ENCODE measurements around the gene MIEF1.

MIEF1 gene

GRCh38 chr22:39470451-39471291 is 31.4 kb upstream of the MIEF1 start:
- in situ Hi-C loops (cut with HindIII; ENCODE audit: low sequenced_read_pairs) = no loop called here
- DNase-seq (ENCODE audit: low read depth) = no peak
- H3K4me3 ChIP-seq (ENCODE audit: low read depth, low read length) = no peak overlapping the region
- TF ChIP-seq, protein P1, sequence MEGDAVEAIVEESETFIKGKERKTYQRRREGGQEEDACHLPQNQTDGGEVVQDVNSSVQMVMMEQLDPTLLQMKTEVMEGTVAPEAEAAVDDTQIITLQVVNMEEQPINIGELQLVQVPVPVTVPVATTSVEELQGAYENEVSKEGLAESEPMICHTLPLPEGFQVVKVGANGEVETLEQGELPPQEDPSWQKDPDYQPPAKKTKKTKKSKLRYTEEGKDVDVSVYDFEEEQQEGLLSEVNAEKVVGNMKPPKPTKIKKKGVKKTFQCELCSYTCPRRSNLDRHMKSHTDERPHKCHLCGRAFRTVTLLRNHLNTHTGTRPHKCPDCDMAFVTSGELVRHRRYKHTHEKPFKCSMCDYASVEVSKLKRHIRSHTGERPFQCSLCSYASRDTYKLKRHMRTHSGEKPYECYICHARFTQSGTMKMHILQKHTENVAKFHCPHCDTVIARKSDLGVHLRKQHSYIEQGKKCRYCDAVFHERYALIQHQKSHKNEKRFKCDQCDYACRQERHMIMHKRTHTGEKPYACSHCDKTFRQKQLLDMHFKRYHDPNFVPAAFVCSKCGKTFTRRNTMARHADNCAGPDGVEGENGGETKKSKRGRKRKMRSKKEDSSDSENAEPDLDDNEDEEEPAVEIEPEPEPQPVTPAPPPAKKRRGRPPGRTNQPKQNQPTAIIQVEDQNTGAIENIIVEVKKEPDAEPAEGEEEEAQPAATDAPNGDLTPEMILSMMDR (IDR thresholded peaks at IDR 0.05; ENCODE audit: low read depth, low read length, missing control alignments) = no peak

GRCh38 chr22:39471381-39472141 is 30.5 kb upstream of the MIEF1 start:
- no peak for DNase-seq (ENCODE audit: low read depth)
- in situ Hi-C loops (cut with HindIII; ENCODE audit: low sequenced_read_pairs) = no loop called here
- TF ChIP-seq, protein P1 (IDR thresholded peaks at IDR 0.05; ENCODE audit: low read depth, low read length, missing control alignments) = no peak
- no peak overlapping the region for H3K4me3 ChIP-seq (ENCODE audit: low read depth, low read length)

DNA sequence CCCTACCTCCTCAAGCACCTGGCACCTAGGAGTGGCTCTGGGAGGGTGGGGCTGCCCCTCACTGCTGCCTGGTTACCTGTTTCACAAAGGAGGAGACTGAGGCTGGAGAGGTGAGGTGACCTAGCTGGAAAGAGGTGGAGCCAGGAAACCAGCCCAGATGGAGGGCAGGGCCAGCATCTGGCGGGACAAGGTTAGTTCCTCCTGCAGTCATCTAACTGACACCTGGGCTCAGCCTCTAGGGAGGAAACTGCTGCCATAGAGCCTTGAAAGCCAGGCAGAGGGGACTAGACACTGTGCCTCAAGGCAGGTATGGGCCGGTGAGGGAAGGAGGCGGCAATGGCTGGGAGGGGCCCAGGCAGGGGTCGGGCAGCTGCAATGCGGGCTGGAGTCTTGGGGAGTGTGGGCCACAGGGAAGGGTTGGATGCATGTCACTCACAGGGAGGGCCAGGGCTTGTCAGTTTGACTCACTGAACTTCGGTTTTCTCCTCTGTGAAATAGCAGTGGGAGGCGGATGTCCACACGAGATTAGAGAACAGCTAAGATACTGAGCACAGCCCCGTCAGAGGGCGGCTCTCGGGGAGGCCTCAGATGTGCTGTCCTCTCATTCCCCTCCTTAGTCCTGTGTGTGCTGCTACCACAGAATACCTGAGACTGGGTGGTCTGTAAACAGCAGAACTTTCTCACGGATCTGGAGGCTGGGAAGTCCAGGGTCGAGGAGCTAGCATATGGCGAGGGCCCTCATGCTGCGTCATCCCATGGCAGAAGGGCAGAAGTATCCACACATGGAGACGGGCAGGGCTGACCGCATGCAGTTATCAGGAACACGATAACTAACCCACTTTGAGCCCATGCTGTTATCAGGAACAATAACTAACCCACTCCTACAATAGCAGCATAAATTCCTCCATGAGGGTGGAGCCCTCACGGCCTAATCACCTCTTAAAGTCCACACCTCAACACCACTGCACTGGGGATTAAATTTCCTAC is 29.2 kb upstream of the MIEF1 start:
- no peak overlapping the region for H3K4me3 ChIP-seq (ENCODE audit: low read depth, low read length)
- TF ChIP-seq, protein P1 (IDR thresholded peaks at IDR 0.05; ENCODE audit: low read depth, low read length, missing control alignments) = no peak
- DNase-seq (ENCODE audit: low read depth) = no peak
- in situ Hi-C loops (cut with HindIII; ENCODE audit: low sequenced_read_pairs) = no loop called here

- H3K4me3 ChIP-seq (ENCODE audit: low read depth, low read length) = no peak overlapping the region
- DNase-seq (ENCODE audit: low read depth) = no peak
- TF ChIP-seq, protein P1 (IDR thresholded peaks at IDR 0.05; ENCODE audit: low read depth, low read length, missing control alignments) = no peak
- in situ Hi-C loops (cut with HindIII; ENCODE audit: low sequenced_read_pairs) = no loop called here
These were observed 28.2 kb upstream of the MIEF1 start for GRCh38 chr22:39473851-39474250.

DNA sequence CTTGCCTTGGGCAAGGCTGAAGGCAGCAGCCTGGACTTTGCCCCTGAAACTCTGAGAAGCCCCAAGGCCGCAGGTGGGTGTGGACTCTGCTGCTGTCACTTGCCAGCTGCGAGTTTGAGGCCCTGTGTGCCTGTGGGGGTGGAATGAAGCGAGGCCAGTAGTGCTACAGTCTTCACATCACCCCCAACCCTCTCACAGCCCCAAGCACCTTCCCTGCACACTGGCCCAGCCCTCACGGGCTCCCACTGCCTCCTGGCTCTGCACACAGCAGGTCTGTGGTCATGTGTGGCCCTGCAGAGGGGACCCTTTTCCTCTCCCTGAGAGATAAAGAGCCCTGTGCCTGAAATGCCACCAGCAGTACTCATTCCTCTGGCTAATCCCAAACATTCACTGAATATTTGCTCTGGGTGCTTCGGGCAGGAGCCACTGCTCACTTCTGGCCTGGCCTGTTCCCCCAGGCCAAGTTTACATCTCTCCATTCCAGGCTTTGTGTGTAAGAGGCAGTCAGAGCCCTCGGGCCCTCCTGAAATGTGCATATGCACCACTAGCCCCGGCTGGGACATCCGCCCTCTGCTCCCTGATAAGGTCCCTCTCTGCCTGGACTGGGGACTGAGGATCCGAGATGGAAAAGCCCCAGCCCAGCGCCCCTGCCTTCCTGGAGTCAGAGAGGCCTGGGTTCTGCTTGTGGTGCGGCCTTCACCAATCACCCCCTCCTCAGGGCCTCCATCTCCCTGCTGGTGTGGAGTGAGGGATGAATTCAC is 27.6 kb upstream of the MIEF1 start:
- in situ Hi-C loops (cut with HindIII; ENCODE audit: low sequenced_read_pairs) = no loop called here
- no peak overlapping the region for H3K4me3 ChIP-seq (ENCODE audit: low read depth, low read length)
- no peak for DNase-seq (ENCODE audit: low read depth)
- TF ChIP-seq, protein P1 (IDR thresholded peaks at IDR 0.05; ENCODE audit: low read depth, low read length, missing control alignments) = no peak

Data from astrocyte of the cerebellum (primary cell).